LoVo (cell line): ENCODE measurements around the gene COG7.
"Not testable (repeated sequence)": the region's sequence is repeated elsewhere in the genome, so short reads cannot be mapped to it uniquely, and the experiment has no call there.

Experiments used
- DNase-seq: peaks from one replicate; pipeline ENCODE4 v3.0.0-alpha.2; 2016; ENCODE audit warnings: low spot score

The COG7 gene

GRCh38 chr16:23383881-23384280 lies 69.1 kb downstream of the COG7 start:
- DNase-seq = no peak

- DNase-seq = no peak
Observed at GRCh38 chr16:23382279-23382678, 70.7 kb downstream of the COG7 start.

- DNase-seq = not testable (repeated sequence)
Observed at GRCh38 chr16:23381702-23382101, 71.3 kb downstream of the COG7 start.

- DNase-seq = no peak
Observed at GRCh38 chr16:23380501-23380951, 72.5 kb downstream of the COG7 start.

GRCh38 chr16:23379707-23380106 lies 73.3 kb downstream of the COG7 start:
- DNase-seq = no peak

- DNase-seq = no peak
Observed at GRCh38 chr16:23378921-23379320, 74.1 kb downstream of the COG7 start.

GRCh38 chr16:23378256-23378655 lies 74.7 kb downstream of the COG7 start:
- DNase-seq = no peak

GRCh38 chr16:23377071-23377931 lies 75.7 kb downstream of the COG7 start:
- no peak for DNase-seq

- no peak for DNase-seq
Observed at GRCh38 chr16:23375643-23376042, 77.3 kb downstream of the COG7 start.

GRCh38 chr16:23374721-23375510 lies 78.1 kb downstream of the COG7 start:
- DNase-seq = no peak

GRCh38 chr16:23373436-23374219 lies 79.4 kb downstream of the COG7 start:
- DNase-seq = no peak

- DNase-seq = no peak
Observed at GRCh38 chr16:23371368-23371767, 81.6 kb downstream of the COG7 start.

GRCh38 chr16:23369416-23369815 lies 83.6 kb downstream of the COG7 start:
- no peak for DNase-seq

- peak; percentile 41 for DNase-seq
Observed at GRCh38 chr16:23368469-23368868, 84.5 kb downstream of the COG7 start.

GRCh38 chr16:23367988-23368387 lies 85.0 kb downstream of the COG7 start:
- no peak for DNase-seq

- no peak for DNase-seq
Observed at GRCh38 chr16:23367564-23367963, 85.4 kb downstream of the COG7 start.

GRCh38 chr16:23366341-23366740 lies 86.6 kb downstream of the COG7 start:
- not testable (repeated sequence) for DNase-seq

- no peak for DNase-seq
Observed at GRCh38 chr16:23365602-23366240, 87.3 kb downstream of the COG7 start.

GRCh38 chr16:23362460-23363317 lies 90.3 kb downstream of the COG7 start:
- DNase-seq = peak; percentile 5

- DNase-seq = no peak
Observed at GRCh38 chr16:23359092-23359760, 93.8 kb downstream of the COG7 start.
